Inflammatory macrophage (primary cell): ENCODE measurements around the gene KCND1.
A peak's percentile ranks its signal among the peaks of the same experiment; 100 is the strongest.

ENCODE experiments used
- DNase-seq, 2 donors: peaks; one replicate each; pipeline ENCODE4 v3.0.0-alpha.2; 2020 to 2022

KCND1 gene

GRCh38 chrX:48974574-48974973 is 2.9 kb upstream of the KCND1 start:
- no peak for DNase-seq

DNA sequence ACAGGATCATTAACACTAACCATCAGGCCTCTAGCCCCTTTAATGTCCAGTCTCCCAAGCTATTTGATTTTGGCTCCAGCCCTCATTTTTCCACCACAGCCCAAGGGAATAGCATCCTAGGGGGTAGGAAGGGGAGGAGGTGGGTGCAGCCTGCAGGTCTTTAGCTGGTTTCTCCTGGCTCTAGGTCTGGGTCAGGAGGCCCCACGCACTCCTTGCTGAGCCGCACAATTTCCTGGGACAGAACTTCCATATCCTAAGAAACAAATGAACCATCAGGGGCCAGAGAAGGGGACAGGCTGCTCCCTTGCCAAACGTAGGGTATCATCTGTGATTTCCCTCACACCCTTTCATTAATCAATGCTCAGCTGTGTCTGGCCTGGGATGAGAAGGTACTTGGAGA is 2.4 kb upstream of the KCND1 start:
- no peak for DNase-seq

DNA sequence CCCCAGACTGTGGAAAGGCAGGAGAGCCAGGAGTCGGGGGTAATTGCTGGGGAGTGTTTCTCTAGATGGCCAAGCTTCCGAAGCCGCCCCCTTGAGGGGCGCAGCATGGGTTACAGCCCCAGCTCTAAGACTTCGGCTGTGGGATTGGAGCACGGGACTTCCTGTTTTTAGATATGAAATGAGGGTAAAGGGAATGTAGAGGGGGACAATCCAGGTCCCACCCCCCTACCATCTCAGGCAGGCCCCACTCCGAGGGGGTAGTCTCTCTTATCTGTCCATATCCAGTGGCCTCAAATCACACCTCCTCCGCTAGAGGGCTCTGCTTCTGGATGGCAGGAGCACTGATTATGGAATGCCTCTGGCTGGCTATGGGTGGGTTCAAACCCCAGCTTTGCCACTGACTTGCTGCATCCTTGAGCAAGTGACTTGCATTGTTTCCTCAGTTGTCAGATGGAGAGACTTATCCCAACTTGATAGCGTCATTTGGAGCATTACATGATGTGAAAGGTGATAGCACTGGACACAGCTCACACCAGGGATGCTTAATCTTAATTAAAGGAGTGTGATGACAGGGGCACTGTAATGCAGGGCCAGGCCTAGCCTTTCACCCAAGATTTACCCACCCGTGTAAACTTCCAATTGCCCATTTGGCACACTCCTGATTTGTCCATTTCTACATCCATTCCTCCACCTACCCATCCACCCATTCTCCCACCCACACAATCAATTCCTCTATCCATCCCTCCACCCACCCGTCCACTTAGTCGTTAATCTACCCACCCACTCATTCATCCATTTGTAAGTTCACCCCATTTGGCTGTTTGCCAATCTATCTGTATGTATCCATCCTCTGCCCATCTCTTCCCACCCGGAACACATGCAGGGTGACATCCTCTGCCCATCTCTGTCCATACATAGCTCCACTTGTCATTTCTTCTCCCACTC is 848 bp upstream of the KCND1 start:
- peak; percentile 28 to 31 for DNase-seq

GRCh38 chrX:48969471-48969870 is 2.2 kb downstream of the KCND1 start:
- DNase-seq, result no peak

- DNase-seq, result no peak
Observed at GRCh38 chrX:48968377-48968776, 3.3 kb downstream of the KCND1 start.

- no peak for DNase-seq
Observed at GRCh38 chrX:48966796-48967579, 4.7 kb downstream of the KCND1 start.

GRCh38 chrX:48965959-48966358 is 5.7 kb downstream of the KCND1 start:
- no peak for DNase-seq

- DNase-seq, result no peak
Observed at GRCh38 chrX:48961585-48962091, 10.0 kb downstream of the KCND1 start.

GRCh38 chrX:48960291-48960690 is 11.4 kb downstream of the KCND1 start:
- DNase-seq, result peak; percentile 36 to 42

DNA sequence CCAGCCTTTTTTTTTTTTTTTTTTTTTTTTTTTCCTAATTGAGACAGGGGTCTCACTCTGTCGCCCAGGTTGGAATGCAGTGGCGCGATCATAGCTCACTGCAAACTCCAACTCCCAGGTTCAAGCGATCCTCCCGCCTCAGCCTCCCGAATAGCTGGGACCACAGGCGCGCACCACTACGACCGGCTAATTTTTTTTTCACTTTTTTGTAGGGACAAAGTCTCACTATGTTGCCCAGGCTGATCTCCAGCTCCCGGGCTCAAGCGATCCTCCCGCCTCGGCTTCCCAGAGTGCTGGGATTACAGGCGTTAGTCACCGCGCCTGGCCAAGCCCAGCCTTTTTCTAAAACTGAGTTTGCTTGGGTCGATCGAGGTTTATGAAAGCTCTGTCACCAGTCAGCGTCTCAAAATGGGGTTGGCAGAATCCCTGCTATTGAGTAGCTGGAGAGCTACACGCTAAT is 13.0 kb downstream of the KCND1 start:
- peak in 1 of 2 donors; percentile 17 for DNase-seq

DNA sequence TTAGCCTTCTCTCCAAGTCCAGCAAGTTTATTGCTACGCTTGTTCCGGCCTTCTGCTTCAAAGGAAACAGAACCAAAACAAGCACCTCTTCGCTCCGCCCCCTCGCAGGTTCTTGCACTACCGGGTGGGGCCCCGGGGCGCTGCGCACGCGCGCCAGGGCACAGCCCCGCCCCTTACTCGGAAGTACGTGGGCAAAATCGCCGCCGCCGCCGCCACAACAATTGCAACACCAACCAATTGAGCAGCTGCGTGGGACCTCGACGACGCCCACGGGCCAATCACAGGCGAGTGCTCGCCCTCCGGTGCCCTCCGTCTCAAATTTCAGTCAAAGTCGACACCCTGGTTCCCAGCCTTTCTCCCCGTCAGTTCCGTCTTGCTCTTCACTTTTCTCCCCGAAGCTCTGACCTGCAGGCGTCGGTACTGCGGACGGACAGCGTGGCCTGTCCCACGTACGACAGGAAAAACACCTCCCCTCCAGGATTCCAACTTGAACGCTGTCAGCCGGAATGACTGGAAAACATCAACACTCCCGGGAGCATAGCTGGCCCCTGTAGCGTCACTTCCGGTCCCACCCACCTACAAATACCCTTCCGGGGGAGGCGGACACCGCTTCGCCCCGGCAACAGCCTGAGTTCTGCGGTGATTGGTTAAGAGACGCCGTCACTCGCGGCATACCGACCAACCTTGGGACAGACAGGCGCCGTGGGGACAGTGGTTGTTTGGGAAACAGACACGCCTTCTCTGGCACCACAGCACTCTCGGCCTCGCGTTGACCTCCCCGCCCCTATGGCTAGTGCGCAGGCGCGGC is 13.6 kb downstream of the KCND1 start:
- peak; percentile 94 to 96 for DNase-seq

- DNase-seq, result peak in 1 of 2 donors; percentile 67
Observed at GRCh38 chrX:48957477-48957826, 14.2 kb downstream of the KCND1 start, which contains the start of gene OTUD5. OTUD5 (minus strand) TSS chrX:48957607; CDS start chrX:48957570, 37 bp downstream.

DNA sequence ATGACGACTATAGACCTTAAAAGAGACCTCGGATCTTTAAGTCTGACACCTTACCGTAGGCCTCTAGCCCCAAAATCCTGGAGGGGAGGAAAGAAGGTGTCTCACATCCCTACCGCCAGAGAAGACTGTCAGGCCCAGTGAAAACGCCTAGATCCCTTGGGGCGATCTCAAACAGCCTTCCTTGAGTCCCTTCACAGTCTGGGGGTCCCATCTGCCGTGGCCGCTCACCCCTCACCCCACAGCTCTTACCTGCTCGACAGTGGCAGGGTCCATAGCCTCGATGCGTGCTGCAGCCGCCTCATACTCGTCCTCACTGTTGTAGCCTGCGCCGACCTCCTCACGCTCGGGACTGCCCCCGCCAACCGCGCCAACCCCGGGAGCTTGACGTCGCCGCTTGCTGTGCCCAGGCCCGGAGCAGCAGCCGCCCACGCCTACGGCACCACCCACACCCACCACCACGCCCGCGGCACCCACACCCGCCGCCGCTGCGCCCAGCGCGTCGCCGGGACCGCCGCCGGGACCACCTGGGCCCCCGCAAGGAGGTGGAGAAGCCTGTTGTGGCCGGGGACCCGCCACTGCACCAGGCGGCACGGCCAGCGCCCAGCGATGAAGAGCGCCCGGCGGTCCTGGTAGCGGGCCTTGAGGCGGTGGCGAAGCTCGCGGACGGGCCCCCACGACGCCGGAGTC is 14.8 kb downstream of the KCND1 start:
- peak in 1 of 2 donors; percentile 19 for DNase-seq

- no peak for DNase-seq
Observed at GRCh38 chrX:48948589-48948988, 23.1 kb downstream of the KCND1 start.

DNA sequence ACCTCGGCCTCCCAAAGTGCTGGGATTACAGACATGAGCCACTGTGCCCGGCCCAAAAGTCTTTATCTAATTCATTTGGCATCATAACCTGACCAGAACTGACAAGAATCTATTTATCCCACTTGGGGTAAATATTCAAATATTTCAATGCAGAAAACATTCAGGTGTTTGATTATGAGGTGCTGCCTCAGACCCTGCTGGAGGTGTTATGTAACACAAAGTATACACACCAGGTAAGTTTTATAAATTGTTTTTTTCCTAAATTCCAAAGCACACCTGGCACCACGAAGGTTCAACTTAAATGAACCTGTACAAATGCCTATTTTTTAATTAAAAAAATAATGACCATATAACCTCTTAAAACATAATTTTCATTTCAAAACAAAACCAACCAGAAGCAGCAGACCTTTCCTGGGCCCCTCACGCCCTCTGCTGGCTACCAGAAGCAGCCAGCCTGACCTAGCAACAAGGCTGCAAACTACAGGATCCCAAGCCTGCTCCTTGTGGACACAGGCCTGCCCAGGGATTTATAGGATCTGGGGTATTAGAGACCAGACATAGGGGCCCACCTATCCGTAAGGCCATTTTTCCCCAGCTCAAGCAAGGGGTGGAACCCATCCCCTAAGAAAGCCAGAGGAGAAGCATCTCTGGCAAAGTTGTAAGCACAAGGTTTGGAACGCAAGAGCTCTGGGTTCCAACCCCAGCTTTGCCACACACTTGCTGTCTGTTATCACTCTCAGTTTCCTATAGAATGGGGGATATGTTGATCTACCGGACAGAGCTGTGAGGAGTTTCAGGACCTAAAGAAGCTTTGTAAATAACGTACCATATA is 25.9 kb downstream of the KCND1 start:
- DNase-seq, result peak; percentile 35 to 56

DNA sequence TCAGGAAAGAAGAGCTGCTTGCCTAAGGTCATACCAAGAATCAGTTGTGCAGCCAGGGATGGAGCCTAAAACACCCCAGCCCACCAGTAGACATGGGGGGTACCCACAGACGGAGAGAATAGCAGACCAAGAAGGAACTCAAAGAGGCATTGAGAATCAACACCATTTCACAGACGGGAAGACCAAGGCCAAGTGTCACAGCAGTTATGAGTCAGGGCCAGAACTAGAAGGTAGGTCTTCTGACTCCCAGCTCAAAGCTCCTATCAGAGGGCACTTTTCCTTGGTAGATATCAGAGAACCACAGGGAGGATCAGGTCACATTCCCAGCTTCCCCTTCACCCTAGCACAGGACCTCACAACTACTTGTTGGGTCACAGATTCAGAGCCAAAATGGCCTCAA is 28.7 kb downstream of the KCND1 start:
- peak in 1 of 2 donors; percentile 1 for DNase-seq

DNA sequence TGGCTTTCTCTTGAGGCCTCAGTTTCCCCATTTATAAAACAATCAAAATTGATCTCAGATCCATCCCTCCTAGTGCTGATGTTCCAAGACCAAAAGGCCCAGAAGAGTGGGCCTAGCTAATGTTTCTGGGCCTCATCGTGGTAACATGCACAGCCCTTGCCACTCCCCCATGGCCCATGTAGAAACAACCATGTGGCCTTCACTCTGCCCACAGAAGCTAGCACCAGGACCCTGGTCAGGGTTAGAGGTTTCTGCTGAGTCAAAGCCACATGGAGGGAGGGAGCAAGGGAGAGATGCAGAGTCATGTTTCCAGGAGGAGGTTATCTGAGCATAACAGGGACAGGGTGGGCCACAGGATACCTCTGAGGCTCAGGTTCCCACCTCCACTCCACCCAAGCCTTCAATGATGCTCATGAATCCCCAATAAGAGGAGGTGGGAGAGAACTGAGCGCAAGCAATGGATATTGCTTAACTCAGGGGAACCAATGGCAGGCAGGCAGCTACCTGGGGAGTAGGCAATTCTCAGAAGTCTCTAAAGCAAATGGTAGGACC is 31.2 kb downstream of the KCND1 start:
- DNase-seq, result no peak

DNA sequence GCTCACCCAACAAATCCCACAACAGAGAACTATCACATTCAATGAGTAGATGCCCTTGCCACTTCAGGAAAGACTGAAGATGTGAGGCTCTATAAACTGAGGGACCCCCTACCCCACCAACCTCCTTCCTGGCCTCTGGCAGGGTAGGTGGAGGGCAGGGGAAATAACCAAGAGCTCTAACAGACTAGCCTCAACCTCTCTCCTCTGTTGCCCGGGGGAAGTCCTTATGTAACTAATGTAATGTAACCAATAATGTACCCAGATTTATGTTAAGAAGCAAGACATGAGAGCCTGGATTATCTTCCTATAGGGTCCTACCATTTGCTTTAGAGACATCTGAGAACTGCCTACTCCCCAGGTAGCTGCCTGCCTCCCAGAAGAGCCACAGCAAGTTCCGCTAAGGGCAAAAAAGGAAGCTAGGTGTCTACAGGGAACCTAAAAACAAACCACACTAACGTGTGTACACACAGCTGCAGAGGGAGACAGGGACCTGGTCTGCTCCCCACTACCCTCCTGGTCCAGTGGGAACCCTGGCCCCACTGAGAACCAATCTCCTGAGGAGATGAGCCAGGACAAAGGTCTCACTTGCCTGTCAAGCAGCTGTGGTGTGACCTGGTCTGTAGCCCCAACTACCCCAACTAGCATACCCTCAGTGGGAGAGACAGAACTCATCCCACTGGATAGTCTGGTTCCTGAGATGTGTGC is 32.0 kb downstream of the KCND1 start:
- no peak for DNase-seq

DNA sequence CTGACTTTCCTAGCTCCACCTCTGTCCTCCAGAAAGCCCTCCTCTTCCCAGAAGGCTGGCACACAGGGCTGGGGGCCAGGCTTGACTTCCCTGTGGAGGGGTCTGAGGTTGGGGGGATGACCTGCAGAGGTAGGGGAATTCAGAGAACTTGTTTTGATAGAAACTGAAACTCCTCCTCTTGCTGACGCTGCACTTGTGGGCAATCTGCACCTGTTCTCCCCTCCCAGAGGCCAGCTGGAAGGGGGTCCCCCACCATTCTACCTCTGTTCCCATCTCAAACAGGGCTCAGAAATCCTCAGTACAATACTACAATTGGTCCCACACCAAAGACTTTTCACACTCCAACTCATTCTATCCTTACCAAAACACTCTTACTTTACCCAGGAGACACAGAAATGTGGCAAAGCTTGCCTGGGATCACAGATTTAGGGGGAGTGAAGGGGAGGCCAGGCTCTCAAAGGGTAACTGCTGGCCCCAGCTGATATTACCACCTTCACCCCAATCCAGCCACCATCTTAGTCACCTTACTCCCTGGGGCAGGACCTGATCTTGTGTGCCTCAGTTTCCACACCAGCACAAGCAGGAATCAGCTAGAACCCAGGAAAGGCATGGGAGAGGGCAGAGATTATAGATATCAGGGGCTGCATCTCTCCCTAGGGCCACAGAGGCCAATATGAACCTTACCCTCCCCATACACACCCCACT is 32.8 kb downstream of the KCND1 start:
- no peak for DNase-seq
